Omental fat pad (tissue), 4 donors: Measurements from ENCODE around the gene SETD7. TPM values are rescaled to one million over a fixed set of nuclear protein-coding genes. Genes with fewer than 3 reads are reported as not detected.

Source experiments
- ATAC-seq: fragments of 150-250 bp; one replicate; pipeline ENCODE4 v1.9.1; 2016; ENCODE audit warnings: mild to moderate bottlenecking, moderate library complexity; ENCODE audit not compliant: low FRiP score
- DNase-seq: peaks from one replicate; pipeline ENCODE4 v3.0.0-alpha.2; 2019; ENCODE audit warnings: low spot score
- total RNA-seq, 4 donors: library from RNA; depleted of rRNA; stranded (reverse); fragments of >200 nt; gene quantifications; one replicate each; pipeline ENCODE4 v1.1.0, GENCODE V29; 2016
- TF ChIP-seq, protein P1 (sequence below), 3 donors: fragments of 450-650 bp; IDR thresholded peaks; one replicate each; pipeline ENCODE4 v1.5.1; 2016 to 2017; ENCODE audit warnings: antibody characterized with exemption in 3 of 3, mild to moderate bottlenecking in 3 of 3, moderate library complexity in 2 of 3

The SETD7 gene
- total RNA-seq, 4 donors from 2014 or later = 71.7 to 92.7 (median 82.2) TPM

DNA sequence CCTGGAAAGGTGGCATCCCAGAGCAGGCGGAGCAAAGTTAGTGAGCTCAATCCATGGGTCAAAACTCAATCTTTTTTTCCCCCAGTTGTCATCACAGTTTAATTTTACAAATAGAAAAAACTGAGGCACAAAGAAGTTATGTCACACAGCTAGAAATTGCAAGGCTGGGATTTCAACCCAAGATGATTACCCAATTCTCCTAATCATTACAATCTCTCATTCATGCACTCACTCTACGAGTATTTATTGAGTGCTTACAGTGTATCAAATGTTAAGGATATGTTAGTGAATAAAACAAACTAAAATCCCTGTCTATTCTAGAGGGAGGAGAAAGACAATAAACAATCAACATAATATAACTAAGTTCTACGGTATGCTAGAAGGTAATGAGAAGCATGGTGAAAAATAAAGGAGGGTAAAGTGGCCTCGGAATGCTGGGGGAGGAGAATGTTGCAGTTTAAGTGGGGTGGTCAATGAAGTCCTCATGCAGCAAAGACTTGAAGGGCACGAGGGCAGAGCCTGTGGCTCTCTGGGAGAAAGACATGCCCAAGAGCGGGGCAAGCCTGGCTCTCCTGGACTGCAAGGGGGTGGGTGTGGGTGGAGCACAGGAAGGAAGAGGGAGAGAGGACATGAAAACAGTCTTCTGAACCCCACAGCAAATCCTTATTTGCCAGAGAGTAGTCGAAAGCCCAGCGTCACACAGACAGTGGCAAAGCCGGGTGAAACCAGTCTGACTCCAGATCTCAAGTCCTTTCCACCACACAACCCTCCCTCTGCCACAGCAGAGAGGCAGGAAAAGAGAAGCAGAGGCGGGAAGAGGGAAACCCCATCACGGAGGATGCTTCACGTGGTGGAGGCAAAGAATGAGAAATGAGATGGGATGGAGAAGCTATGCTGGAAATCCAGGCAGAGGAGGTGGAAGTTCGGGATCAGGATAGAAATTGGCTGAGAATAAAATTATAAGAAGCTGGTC, 53.8 kb downstream of the SETD7 start:
- DNase-seq (no peak), ATAC-seq (no peak)
- TF ChIP-seq, protein P1, sequence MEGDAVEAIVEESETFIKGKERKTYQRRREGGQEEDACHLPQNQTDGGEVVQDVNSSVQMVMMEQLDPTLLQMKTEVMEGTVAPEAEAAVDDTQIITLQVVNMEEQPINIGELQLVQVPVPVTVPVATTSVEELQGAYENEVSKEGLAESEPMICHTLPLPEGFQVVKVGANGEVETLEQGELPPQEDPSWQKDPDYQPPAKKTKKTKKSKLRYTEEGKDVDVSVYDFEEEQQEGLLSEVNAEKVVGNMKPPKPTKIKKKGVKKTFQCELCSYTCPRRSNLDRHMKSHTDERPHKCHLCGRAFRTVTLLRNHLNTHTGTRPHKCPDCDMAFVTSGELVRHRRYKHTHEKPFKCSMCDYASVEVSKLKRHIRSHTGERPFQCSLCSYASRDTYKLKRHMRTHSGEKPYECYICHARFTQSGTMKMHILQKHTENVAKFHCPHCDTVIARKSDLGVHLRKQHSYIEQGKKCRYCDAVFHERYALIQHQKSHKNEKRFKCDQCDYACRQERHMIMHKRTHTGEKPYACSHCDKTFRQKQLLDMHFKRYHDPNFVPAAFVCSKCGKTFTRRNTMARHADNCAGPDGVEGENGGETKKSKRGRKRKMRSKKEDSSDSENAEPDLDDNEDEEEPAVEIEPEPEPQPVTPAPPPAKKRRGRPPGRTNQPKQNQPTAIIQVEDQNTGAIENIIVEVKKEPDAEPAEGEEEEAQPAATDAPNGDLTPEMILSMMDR (IDR thresholded peaks at IDR 0.05) = no peak

DNA sequence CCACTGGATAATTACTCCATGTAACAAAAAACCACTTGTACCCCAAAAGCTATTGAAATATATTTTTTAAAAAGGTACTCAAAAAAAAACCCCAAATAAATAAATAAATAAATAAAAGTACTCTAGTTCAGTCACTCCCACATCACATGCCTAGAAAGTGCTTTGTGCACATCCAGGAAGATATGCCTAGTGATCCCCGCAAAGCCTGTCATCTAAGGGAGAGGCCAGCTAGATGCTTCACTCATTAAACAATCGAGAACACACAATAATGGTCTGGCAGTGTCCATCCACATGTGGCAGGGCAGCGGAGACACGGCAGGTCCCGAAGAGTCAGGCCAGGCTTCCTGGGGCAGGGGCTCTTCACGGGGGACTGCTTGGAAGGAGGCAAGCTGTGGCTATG, 54.5 kb downstream of the SETD7 start:
- no peak for DNase-seq
- TF ChIP-seq, protein P1 (IDR thresholded peaks at IDR 0.05) = no peak
- ATAC-seq = no peak

DNA sequence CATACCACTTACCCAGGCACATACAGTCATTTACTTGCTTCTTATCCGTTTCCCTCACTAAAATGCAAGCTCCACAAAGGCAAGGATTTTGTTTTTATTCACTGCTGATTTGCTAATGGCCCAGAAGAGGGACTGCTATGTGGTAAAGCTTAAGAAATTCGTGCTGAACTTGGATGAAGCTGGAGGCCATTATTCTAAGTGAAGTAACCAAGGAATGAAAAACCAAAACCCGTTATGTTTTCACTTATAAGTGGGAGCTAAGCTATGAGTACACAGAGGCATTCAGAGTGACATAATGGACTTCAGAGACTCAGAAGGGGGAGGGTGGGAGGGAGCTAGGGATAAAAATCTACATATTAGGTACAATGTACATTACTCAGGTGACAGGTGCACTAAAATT, 54.9 kb downstream of the SETD7 start:
- DNase-seq (no peak), ATAC-seq (no peak)
- TF ChIP-seq, protein P1 (IDR thresholded peaks at IDR 0.05) = no peak

DNA sequence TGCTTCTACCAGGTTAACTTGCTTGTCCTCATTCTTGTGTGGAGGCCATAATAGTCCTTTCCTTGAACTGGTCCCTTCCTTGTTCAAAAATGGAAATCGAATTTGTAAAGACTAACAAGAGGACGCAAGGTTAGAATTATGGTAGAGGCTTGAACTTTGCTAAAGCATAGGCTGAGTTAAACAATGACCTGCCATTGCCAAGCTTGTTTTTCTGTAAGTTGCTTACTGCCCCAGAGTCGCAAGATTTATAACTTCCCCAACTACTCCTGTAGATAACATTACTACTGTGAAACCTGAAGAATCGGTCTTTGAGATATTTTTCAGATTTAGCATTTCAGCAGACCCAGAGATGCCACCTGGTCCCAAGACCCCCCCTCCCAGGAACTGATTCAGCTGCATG, 56.8 kb downstream of the SETD7 start:
- ATAC-seq (no peak), DNase-seq (no peak)
- TF ChIP-seq, protein P1 (IDR thresholded peaks at IDR 0.05) = no peak

DNA sequence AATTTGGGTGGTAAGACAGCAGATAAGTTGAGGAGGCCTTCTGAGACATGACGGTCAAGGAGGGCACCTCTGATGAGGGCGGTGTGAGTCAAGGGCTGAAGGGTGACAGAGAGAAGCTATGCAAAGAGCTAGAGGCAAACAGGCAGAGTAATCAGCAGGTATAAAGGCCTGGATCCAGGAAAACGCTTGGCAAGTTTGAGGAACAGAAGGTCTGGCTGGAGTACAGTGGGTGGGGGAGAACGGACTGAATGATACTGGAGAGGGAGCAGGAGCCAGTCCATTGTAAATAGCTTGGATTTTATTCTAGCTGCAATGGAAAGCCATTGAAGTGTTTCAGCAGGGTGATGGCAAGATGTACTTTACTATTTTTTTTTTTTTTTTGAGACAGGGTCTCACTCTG, 62.8 kb downstream of the SETD7 start:
- no peak for DNase-seq
- ATAC-seq = no peak
- TF ChIP-seq, protein P1 (IDR thresholded peaks at IDR 0.05) = no peak

DNA sequence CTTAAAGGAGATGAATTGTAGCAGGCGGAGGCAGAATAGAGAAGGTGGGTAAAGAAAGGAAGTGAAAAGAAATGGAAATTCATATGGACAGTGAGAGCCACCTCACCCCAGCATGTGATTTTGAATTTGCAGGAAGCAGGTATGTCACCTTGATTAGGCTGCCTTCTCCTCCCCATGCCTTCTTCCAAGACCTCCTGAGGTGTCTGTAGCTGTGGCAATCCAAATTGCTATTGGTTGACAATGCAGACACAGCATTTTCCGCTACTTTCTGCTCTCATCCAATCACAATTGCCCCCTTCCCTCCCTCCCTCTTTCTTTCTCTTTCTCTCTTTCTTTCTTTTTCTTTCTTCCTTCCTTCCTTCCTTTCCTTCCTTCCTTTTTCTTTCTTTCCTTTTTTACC, 63.6 kb downstream of the SETD7 start:
- DNase-seq (no peak), ATAC-seq (no peak)
- TF ChIP-seq, protein P1 (IDR thresholded peaks at IDR 0.05) = no peak

DNA sequence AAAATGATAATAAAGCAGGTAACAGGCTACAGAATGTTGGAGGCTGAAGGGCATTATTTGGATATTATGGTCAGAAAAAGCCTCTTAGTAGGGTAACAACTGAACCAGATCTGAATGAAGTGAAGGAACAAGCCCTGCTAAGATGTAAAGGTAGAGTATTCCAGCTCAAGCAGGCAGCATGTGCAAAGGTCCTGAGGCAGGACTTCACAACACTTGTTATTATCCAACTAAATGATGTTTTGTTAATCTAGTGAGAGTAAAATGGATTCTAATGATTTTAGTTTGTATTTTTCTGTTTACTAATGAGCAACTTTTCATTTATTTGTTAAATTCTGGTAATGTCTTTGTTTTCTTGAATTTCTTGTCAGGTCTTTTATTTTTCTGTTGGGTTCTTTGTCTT, 66.4 kb downstream of the SETD7 start:
- DNase-seq = no peak
- TF ChIP-seq, protein P1 (IDR thresholded peaks at IDR 0.05) = no peak
- ATAC-seq = no peak
